KMS-11 (cell line): ENCODE data around the gene ZNF526.

Experiments
- H2AFZ ChIP-seq: fragments of 200-600 bp; sonication (generic); 2 replicates; pipeline ENCODE4 v1.6.1; 2016; ENCODE audit warnings: antibody characterized with exemption, mixed run types, low read depth
- H3K27ac ChIP-seq: fragments of 200-600 bp; sonication (generic); 2 replicates; pipeline ENCODE4 v1.6.1; 2016; ENCODE audit warnings: mild to moderate bottlenecking, mixed run types
- H3K27me3 ChIP-seq: fragments of 200-600 bp; sonication (generic); 2 replicates; pipeline ENCODE4 v1.6.1; 2017; ENCODE audit warnings: mild to moderate bottlenecking, low read depth, mixed run types, moderate library complexity; ENCODE audit not compliant: insufficient read depth
- H3K36me3 ChIP-seq: fragments of 200-600 bp; sonication (generic); 2 replicates; pipeline ENCODE4 v1.6.1; 2017; ENCODE audit warnings: mild to moderate bottlenecking, mixed run types; ENCODE audit not compliant: insufficient read depth
- H3K4me1 ChIP-seq: fragments of 200-600 bp; sonication (generic); 2 replicates; pipeline ENCODE4 v1.6.1; 2016; ENCODE audit warnings: mild to moderate bottlenecking, low read depth, mixed run types; ENCODE audit not compliant: poor library complexity, severe bottlenecking
- H3K4me2 ChIP-seq: fragments of 200-600 bp; sonication (generic); 2 replicates; pipeline ENCODE4 v1.7.0; 2016; ENCODE audit warnings: mild to moderate bottlenecking, mixed run types
- H3K4me3 ChIP-seq: fragments of 200-600 bp; sonication (generic); IDR thresholded peaks from 2 replicates; pipeline ENCODE4 v1.6.1; 2017; ENCODE audit warnings: low read depth, low read length, mixed read lengths; ENCODE audit not compliant: insufficient read depth
- H3K79me2 ChIP-seq: fragments of 200-600 bp; sonication (generic); 2 replicates; pipeline ENCODE4 v1.6.1; 2016; ENCODE audit warnings: low read depth, mixed run types; ENCODE audit not compliant: insufficient read depth
- H3K9ac ChIP-seq: fragments of 200-600 bp; sonication (generic); 2 replicates; pipeline ENCODE4 v1.6.1; 2016; ENCODE audit warnings: mild to moderate bottlenecking, mixed run types
- H4K20me1 ChIP-seq: fragments of 200-600 bp; sonication (generic); 2 replicates; pipeline ENCODE4 v1.6.1; 2016; ENCODE audit warnings: mild to moderate bottlenecking, mixed run types; ENCODE audit not compliant: insufficient read depth
- CTCF ChIP-seq: fragments of 200-600 bp; sonication (generic); conservative IDR thresholded peaks from 2 replicates; pipeline ENCODE4 v1.6.1; 2017; ENCODE audit warnings: low read depth, mild to moderate bottlenecking, antibody characterized with exemption, low read length, moderate library complexity, mixed read lengths

Gene ZNF526

DNA sequence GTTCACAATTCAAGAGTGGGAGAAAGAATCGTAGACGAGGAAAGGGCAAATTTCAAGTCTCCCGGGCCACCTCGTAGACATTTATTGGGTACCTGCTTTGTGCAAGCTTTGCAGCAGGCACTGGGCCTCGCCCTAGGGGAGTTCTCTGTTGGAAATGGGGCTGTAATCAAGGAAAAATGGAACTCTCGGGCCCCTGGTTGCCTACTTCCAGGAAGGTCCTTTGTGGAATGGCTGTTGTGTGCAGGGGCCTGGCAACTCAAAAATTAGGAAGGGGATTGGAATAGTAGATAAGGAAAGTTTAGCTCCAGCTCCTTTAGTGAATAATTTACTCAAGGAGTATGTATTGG lies 612 bp downstream of the ZNF526 start:
- Histone ChIP-seq H2AFZ (peak overlapping the region; percentile 68; the same call in 1 of the 2 replicates), H3K27me3 (no peaks in the 10 kb centered on the region), H4K20me1 (no peaks in the 10 kb centered on the region; the same call in 1 of the 2 replicates), H3K4me3 (peak overlapping the region; percentile 87), H3K4me2 (peak overlapping the region; percentile 77), H3K79me2 (peaks cover 50% of the 10 kb centered on the region), H3K27ac (peak overlapping the region; percentile 6; the same call in 1 of the 2 replicates), H3K9ac (peak overlapping the region; percentile 61; the same call in 1 of the 2 replicates), H3K36me3 (no peaks in the 10 kb centered on the region; the same call in 1 of the 2 replicates), H3K4me1 (peaks cover 34% of the 10 kb centered on the region)
- no peak for TF ChIP-seq CTCF

GRCh38 chr19:42224940-42225717 lies 5.0 kb downstream of the ZNF526 start:
- peaks cover 32% of the 10 kb centered on the region for H3K79me2 ChIP-seq
- no peak for TF ChIP-seq CTCF

DNA sequence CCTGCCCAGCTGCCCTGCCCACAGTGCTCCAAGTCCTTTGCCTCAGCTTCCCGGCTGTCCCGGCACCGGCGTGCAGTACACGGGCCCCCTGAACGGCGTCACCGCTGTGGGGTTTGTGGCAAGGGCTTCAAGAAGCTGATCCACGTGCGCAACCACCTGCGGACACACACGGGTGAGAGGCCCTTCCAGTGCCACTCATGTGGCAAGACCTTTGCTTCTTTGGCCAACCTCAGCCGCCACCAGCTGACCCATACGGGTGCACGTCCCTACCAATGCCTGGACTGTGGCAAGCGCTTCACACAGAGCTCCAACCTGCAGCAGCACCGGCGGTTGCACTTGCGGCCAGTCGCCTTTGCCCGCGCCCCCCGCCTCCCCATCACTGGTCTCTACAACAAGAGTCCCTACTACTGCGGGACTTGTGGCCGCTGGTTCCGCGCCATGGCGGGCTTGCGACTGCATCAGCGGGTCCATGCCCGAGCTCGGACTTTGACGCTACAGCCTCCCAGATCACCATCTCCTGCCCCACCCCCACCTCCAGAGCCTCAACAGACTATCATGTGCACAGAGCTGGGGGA lies 5.7 kb downstream of the ZNF526 start:
- H3K4me3 ChIP-seq: no peak overlapping the region
- no peak overlapping the region for H3K4me2 ChIP-seq
- H3K79me2 ChIP-seq: peaks cover 26% of the 10 kb centered on the region
- no peak for TF ChIP-seq CTCF
- H3K4me1 ChIP-seq: peaks cover 8% of the 10 kb centered on the region
- peaks cover under 1% of the 10 kb centered on the region; the same call in 1 of the 2 replicates for H3K36me3 ChIP-seq
- H3K9ac ChIP-seq: no peak overlapping the region
- H2AFZ ChIP-seq: no peak overlapping the region
- no peak overlapping the region for H3K27ac ChIP-seq
- H3K27me3 ChIP-seq: no peaks in the 10 kb centered on the region
- H4K20me1 ChIP-seq: no peaks in the 10 kb centered on the region

More at GRCh38 chr19:42224940-42225717, 5.0 kb downstream of the ZNF526 start:
- no peak overlapping the region for H3K4me3 ChIP-seq
- no peak overlapping the region for H3K9ac ChIP-seq
- H2AFZ ChIP-seq: no peak overlapping the region
- H3K36me3 ChIP-seq: no peaks in the 10 kb centered on the region; the same call in 1 of the 2 replicates
- H3K27ac ChIP-seq: no peak overlapping the region
- no peak overlapping the region for H3K4me2 ChIP-seq
- H4K20me1 ChIP-seq: no peaks in the 10 kb centered on the region
- no peaks in the 10 kb centered on the region for H3K27me3 ChIP-seq
- H3K4me1 ChIP-seq: peaks cover 9% of the 10 kb centered on the region

DNA sequence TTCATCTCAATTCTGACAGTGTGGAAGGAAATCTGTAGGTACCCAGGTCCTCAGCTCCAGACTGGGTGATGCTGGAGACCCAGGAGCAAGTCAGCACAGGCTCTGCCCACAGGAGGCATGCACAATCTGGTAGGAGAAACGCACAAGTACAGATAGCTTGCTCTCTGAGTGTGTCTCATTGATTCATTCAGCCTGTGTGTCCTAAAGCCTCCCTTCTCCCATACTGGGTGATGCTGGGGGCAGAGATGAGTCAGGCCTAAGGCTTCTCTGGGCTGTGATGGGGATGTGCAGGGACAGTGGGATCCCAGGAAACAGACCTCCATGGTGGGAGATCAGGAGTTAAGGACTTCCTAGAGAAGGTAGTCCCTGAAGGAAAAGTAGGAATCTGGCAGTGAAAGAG lies 6.8 kb downstream of the ZNF526 start:
- H4K20me1 ChIP-seq: no peaks in the 10 kb centered on the region
- no peaks in the 10 kb centered on the region for H3K4me1 ChIP-seq
- H3K27me3 ChIP-seq: no peaks in the 10 kb centered on the region
- peaks cover 15% of the 10 kb centered on the region; the same call in 1 of the 2 replicates for H3K79me2 ChIP-seq
- H3K9ac ChIP-seq: no peak overlapping the region
- no peak overlapping the region for H3K27ac ChIP-seq
- no peak for TF ChIP-seq CTCF
- no peak overlapping the region for H3K4me2 ChIP-seq
- no peak overlapping the region for H2AFZ ChIP-seq
- H3K36me3 ChIP-seq: peaks cover 6% of the 10 kb centered on the region; the same call in 1 of the 2 replicates
- no peak overlapping the region for H3K4me3 ChIP-seq
